ENCODE measurements around the gene NRAP.

The NRAP gene

GRCh38 chr10:113618338-113618737 lies 45.5 kb downstream of the NRAP start:
- no peaks in the 10 kb centered on the region for H3K9me3 ChIP-seq (ENCODE audit: insufficient read depth, low read depth, low read length)
- peaks cover 60% of the 10 kb centered on the region for H3K4me1 ChIP-seq (ENCODE audit: insufficient read depth, low read length)
- no peaks in the 10 kb centered on the region for H3K36me3 ChIP-seq (ENCODE audit: insufficient read depth, low read length)
- H3K9ac ChIP-seq (ENCODE audit: low read depth, low read length) = no peak overlapping the region
- no peak overlapping the region for H3K4me3 ChIP-seq (ENCODE audit: low read length)
- H3K27me3 ChIP-seq (ENCODE audit: insufficient read depth, low read length) = peaks cover 10% of the 10 kb centered on the region
- 95% methylated on average over 7 of the region's 7 CpGs for WGBS
- H3K27ac ChIP-seq (ENCODE audit: low read depth, low read length) = no peak overlapping the region

GRCh38 chr10:113617086-113617485 lies 46.8 kb downstream of the NRAP start:
- H3K36me3 ChIP-seq (ENCODE audit: insufficient read depth, low read length) = no peaks in the 10 kb centered on the region
- no peak overlapping the region for H3K9ac ChIP-seq (ENCODE audit: low read depth, low read length)
- H3K9me3 ChIP-seq (ENCODE audit: insufficient read depth, low read depth, low read length) = no peaks in the 10 kb centered on the region
- H3K27ac ChIP-seq (ENCODE audit: low read depth, low read length) = peak overlapping the region; percentile 58; the same call in 1 of the 2 replicates
- H3K4me1 ChIP-seq (ENCODE audit: insufficient read depth, low read length) = peaks cover 61% of the 10 kb centered on the region
- 16% methylated on average over 7 of the region's 7 CpGs for WGBS
- H3K4me3 ChIP-seq (ENCODE audit: low read length) = peak overlapping the region; percentile 14
- H3K27me3 ChIP-seq (ENCODE audit: insufficient read depth, low read length) = peaks cover 10% of the 10 kb centered on the region

GRCh38 chr10:113616244-113617074 lies 47.4 kb downstream of the NRAP start:
- H3K27ac ChIP-seq (ENCODE audit: low read depth, low read length) = peak overlapping the region; percentile 58; the same call in 1 of the 2 replicates
- no peaks in the 10 kb centered on the region for H3K9me3 ChIP-seq (ENCODE audit: insufficient read depth, low read depth, low read length)
- peaks cover 61% of the 10 kb centered on the region for H3K4me1 ChIP-seq (ENCODE audit: insufficient read depth, low read length)
- H3K9ac ChIP-seq (ENCODE audit: low read depth, low read length) = no peak overlapping the region
- 13% methylated on average over 4 of the region's 5 CpGs for WGBS
- no peaks in the 10 kb centered on the region for H3K36me3 ChIP-seq (ENCODE audit: insufficient read depth, low read length)
- H3K27me3 ChIP-seq (ENCODE audit: insufficient read depth, low read length) = peaks cover 10% of the 10 kb centered on the region
- peak overlapping the region; percentile 14 for H3K4me3 ChIP-seq (ENCODE audit: low read length)

- Histone ChIP-seq H3K36me3 (ENCODE audit: insufficient read depth, low read length) (no peaks in the 10 kb centered on the region), H3K9ac (ENCODE audit: low read depth, low read length) (no peak overlapping the region), H3K27ac (ENCODE audit: low read depth, low read length) (no peak overlapping the region; the same call in 1 of the 2 replicates), H3K9me3 (ENCODE audit: insufficient read depth, low read depth, low read length) (no peaks in the 10 kb centered on the region), H3K4me1 (ENCODE audit: insufficient read depth, low read length) (peaks cover 54% of the 10 kb centered on the region), H3K27me3 (ENCODE audit: insufficient read depth, low read length) (peaks cover 10% of the 10 kb centered on the region), H3K4me3 (ENCODE audit: low read length) (no peak overlapping the region)
- 46% methylated on average over 15 of the region's 15 CpGs for WGBS
These were observed 49.7 kb downstream of the NRAP start for GRCh38 chr10:113613977-113614690.

- Histone ChIP-seq H3K9me3 (ENCODE audit: insufficient read depth, low read depth, low read length) (no peaks in the 10 kb centered on the region), H3K27ac (ENCODE audit: low read depth, low read length) (no peak overlapping the region), H3K36me3 (ENCODE audit: insufficient read depth, low read length) (no peaks in the 10 kb centered on the region), H3K4me3 (ENCODE audit: low read length) (no peak overlapping the region), H3K4me1 (ENCODE audit: insufficient read depth, low read length) (peaks cover 54% of the 10 kb centered on the region), H3K9ac (ENCODE audit: low read depth, low read length) (no peak overlapping the region), H3K27me3 (ENCODE audit: insufficient read depth, low read length) (peaks cover 10% of the 10 kb centered on the region)
- 95% methylated on average over 2 of the region's 2 CpGs for WGBS
These were observed 50.4 kb downstream of the NRAP start for GRCh38 chr10:113613427-113613826.

- 97% methylated on average over 3 of the region's 3 CpGs for WGBS
- H3K27me3 ChIP-seq (ENCODE audit: insufficient read depth, low read length) = peaks cover 10% of the 10 kb centered on the region
- no peaks in the 10 kb centered on the region for H3K36me3 ChIP-seq (ENCODE audit: insufficient read depth, low read length)
These were observed 51.7 kb downstream of the NRAP start for GRCh38 chr10:113612154-113612553.

GRCh38 chr10:113610631-113611601 lies 52.9 kb downstream of the NRAP start:
- H3K9ac ChIP-seq (ENCODE audit: low read depth, low read length) = no peak overlapping the region
- peaks cover 10% of the 10 kb centered on the region for H3K27me3 ChIP-seq (ENCODE audit: insufficient read depth, low read length)
- 74% methylated on average over 26 of the region's 26 CpGs for WGBS
- H3K9me3 ChIP-seq (ENCODE audit: insufficient read depth, low read depth, low read length) = no peaks in the 10 kb centered on the region
- H3K4me1 ChIP-seq (ENCODE audit: insufficient read depth, low read length) = peaks cover 32% of the 10 kb centered on the region
- H3K27ac ChIP-seq (ENCODE audit: low read depth, low read length) = no peak overlapping the region
- no peaks in the 10 kb centered on the region for H3K36me3 ChIP-seq (ENCODE audit: insufficient read depth, low read length)
- H3K4me3 ChIP-seq (ENCODE audit: low read length) = no peak overlapping the region

More at GRCh38 chr10:113612154-113612553, 51.7 kb downstream of the NRAP start:
- H3K27ac ChIP-seq (ENCODE audit: low read depth, low read length) = no peak overlapping the region
- peaks cover 44% of the 10 kb centered on the region for H3K4me1 ChIP-seq (ENCODE audit: insufficient read depth, low read length)
- H3K4me3 ChIP-seq (ENCODE audit: low read length) = no peak overlapping the region
- no peaks in the 10 kb centered on the region for H3K9me3 ChIP-seq (ENCODE audit: insufficient read depth, low read depth, low read length)
- H3K9ac ChIP-seq (ENCODE audit: low read depth, low read length) = no peak overlapping the region

GRCh38 chr10:113609704-113610108 lies 54.1 kb downstream of the NRAP start:
- 64% methylated on average over 4 of the region's 4 CpGs for WGBS
- Histone ChIP-seq H3K9me3 (ENCODE audit: insufficient read depth, low read depth, low read length) (no peaks in the 10 kb centered on the region), H3K36me3 (ENCODE audit: insufficient read depth, low read length) (no peaks in the 10 kb centered on the region), H3K27ac (ENCODE audit: low read depth, low read length) (no peak overlapping the region), H3K27me3 (ENCODE audit: insufficient read depth, low read length) (peaks cover 9% of the 10 kb centered on the region), H3K4me1 (ENCODE audit: insufficient read depth, low read length) (peaks cover 22% of the 10 kb centered on the region), H3K4me3 (ENCODE audit: low read length) (no peak overlapping the region), H3K9ac (ENCODE audit: low read depth, low read length) (no peak overlapping the region)

GRCh38 chr10:113605268-113605978 lies 58.4 kb downstream of the NRAP start:
- Histone ChIP-seq H3K9me3 (ENCODE audit: insufficient read depth, low read depth, low read length) (no peaks in the 10 kb centered on the region), H3K27ac (ENCODE audit: low read depth, low read length) (no peak overlapping the region), H3K9ac (ENCODE audit: low read depth, low read length) (no peak overlapping the region), H3K36me3 (ENCODE audit: insufficient read depth, low read length) (no peaks in the 10 kb centered on the region), H3K4me1 (ENCODE audit: insufficient read depth, low read length) (no peaks in the 10 kb centered on the region), H3K4me3 (ENCODE audit: low read length) (no peak overlapping the region), H3K27me3 (ENCODE audit: insufficient read depth, low read length) (no peaks in the 10 kb centered on the region)
- WGBS = 96% methylated on average over 13 of the region's 13 CpGs

GRCh38 chr10:113604572-113604971 lies 59.3 kb downstream of the NRAP start:
- H3K36me3 ChIP-seq (ENCODE audit: insufficient read depth, low read length) = no peaks in the 10 kb centered on the region
- no peaks in the 10 kb centered on the region for H3K27me3 ChIP-seq (ENCODE audit: insufficient read depth, low read length)
- no peak overlapping the region for H3K4me3 ChIP-seq (ENCODE audit: low read length)
- no peak overlapping the region for H3K27ac ChIP-seq (ENCODE audit: low read depth, low read length)
- H3K9me3 ChIP-seq (ENCODE audit: insufficient read depth, low read depth, low read length) = no peaks in the 10 kb centered on the region
- H3K4me1 ChIP-seq (ENCODE audit: insufficient read depth, low read length) = no peaks in the 10 kb centered on the region
- WGBS = 95% methylated on average over 12 of the region's 12 CpGs
- no peak overlapping the region for H3K9ac ChIP-seq (ENCODE audit: low read depth, low read length)

Data from HUES64 (cell line).